RWPE1 (cell line): ENCODE data around the gene ATL1.
A peak's percentile ranks its signal among the peaks of the same experiment; 100 is the strongest.

Experiments
- CTCF ChIA-PET: fragments of 350-600 bp; sonication (Branson Sonifier 250); formaldehyde crosslinking; extraction: SDS; loops from one replicate; lab custom pipeline; 2021; lab: Yijun Ruan, JAX
- POLR2A ChIA-PET: fragments of 400-600 bp; formaldehyde crosslinking; extraction: SDS; loops from one replicate; lab custom pipeline; 2020; ENCODE audit warnings: antibody characterized with exemption; ENCODE audit not compliant: low non-redundant PET; lab: Yijun Ruan, JAX
- DNase-seq: peaks from one replicate; pipeline ENCODE4 v3.0.0; 2012; ENCODE audit warnings: low spot score
- H3K27ac ChIP-seq: fragments of 450-650 bp; 2 replicates; pipeline ENCODE4 v1.5.1; 2017
- TF ChIP-seq, protein P1 (sequence below): fragments of 450-650 bp; conservative IDR thresholded peaks from 2 replicates; pipeline ENCODE4 v1.5.1; 2017; ENCODE audit warnings: low read depth, mild to moderate bottlenecking

Gene ATL1

DNA sequence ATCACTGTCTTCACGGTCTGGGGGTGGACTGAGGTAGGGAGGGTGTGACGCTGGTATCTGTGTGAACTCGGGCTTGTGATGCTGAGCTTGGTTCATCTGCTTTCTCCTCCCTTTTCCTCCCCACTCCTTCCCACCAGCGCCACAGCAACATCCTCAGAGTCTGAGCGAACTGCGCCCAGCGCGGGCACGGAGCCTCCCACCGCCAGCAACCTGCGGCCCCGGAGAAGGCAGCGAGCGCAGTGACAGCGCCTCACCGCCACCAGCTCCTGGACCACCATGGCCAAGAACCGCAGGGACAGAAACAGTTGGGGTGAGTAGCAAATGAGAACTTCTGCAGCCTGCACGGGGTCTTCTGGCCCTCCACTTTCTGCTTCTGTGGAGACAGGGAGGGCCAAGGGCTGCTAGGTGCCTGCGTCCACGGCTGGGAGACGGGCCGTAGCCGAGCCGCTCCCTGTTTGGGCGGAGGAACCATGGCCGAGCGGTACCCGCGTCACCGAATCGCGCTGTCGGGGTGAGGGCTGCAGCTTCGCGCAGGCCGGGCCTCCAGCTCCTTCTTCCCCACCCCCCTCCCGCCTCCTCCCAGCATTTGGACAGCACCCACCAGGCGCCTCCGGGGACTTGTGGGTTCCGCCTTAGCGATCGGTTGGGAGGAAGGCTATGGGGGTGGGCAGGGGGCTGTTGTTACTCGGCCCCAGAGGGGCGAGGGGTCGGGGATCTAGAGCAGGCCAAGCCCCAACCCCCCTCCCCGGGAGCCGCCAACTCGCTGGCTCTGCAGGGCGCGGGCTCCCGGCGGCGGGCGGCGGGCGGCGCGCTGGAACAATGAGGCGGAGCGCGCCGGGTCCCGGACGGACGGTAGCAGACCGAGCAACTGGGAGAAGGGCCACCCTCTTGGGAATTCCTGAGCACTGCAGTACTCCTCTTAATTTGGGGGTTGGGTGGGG lies at the start of gene ATL1:
Gene ATL1 (plus strand): TSS at position 156 of the 941 bp plus-strand sequence. CDS start 121 bp downstream, at position 277.
- ChIA-PET CTCF (interaction anchor here (0.6 to 1.7 kb wide), 5 partner anchors 14 to 217 kb away, joined by 3 to 8 read pairs (median 5); partner anchors contain the start of gene MAP4K5), POLR2A (no interaction called here)
- TF ChIP-seq, protein P1, sequence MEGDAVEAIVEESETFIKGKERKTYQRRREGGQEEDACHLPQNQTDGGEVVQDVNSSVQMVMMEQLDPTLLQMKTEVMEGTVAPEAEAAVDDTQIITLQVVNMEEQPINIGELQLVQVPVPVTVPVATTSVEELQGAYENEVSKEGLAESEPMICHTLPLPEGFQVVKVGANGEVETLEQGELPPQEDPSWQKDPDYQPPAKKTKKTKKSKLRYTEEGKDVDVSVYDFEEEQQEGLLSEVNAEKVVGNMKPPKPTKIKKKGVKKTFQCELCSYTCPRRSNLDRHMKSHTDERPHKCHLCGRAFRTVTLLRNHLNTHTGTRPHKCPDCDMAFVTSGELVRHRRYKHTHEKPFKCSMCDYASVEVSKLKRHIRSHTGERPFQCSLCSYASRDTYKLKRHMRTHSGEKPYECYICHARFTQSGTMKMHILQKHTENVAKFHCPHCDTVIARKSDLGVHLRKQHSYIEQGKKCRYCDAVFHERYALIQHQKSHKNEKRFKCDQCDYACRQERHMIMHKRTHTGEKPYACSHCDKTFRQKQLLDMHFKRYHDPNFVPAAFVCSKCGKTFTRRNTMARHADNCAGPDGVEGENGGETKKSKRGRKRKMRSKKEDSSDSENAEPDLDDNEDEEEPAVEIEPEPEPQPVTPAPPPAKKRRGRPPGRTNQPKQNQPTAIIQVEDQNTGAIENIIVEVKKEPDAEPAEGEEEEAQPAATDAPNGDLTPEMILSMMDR: no peak
- peak; percentile 79 for DNase-seq
- H3K27ac ChIP-seq: peak within 1 kb of the TSS; percentile 65

GRCh38 chr14:50510157-50510556 lies 49.8 kb upstream of the ATL1 start:
- POLR2A ChIA-PET: no interaction called here
- TF ChIP-seq, protein P1: no peak
- CTCF ChIA-PET: no interaction called here
- H3K27ac ChIP-seq: no peak overlapping the region
- DNase-seq: no peak

DNA sequence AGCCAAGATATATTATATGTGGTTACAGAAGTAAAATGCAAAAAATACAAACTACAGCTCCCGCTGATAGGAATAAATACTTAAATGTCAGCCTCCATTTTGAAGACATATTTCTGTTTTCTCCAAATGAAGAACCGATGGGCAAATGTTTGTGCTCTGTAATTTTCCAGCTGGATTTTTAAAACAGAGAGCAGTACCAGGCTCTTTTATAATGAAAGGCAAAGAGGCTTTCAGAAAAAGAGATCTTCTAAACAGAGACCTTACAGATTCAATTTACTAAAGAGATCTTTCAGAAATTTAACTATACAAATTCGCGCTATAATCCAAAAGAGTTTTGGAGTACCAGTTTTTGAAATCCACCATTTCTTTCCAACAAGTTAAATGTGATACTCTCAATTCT lies 47.5 kb upstream of the ATL1 start:
- no peak overlapping the region for H3K27ac ChIP-seq
- POLR2A ChIA-PET: no interaction called here
- TF ChIP-seq, protein P1: no peak
- DNase-seq: no peak
- CTCF ChIA-PET: interaction anchor here (0.6 kb wide), 1 partner anchor 255 kb away, joined by 3 read pairs; no protein-coding TSS in a partner anchor

- POLR2A ChIA-PET: no interaction called here
Measured at GRCh38 chr14:50516091-50516490, 43.9 kb upstream of the ATL1 start.

GRCh38 chr14:50520947-50521815 lies 38.8 kb upstream of the ATL1 start:
- TF ChIP-seq, protein P1: no peak
- CTCF ChIA-PET: interaction anchor here (0.6 kb wide), 1 partner anchor 121 kb away, joined by 3 read pairs; no protein-coding TSS in a partner anchor
- peak; percentile 85 for DNase-seq
- POLR2A ChIA-PET: no interaction called here
- peak overlapping the region; percentile 52 for H3K27ac ChIP-seq

More at GRCh38 chr14:50516091-50516490, 43.9 kb upstream of the ATL1 start:
- TF ChIP-seq, protein P1: no peak
- DNase-seq: no peak
- CTCF ChIA-PET: interaction anchor here (0.6 kb wide), 1 partner anchor 27 kb away, joined by 6 read pairs; no protein-coding TSS in a partner anchor
- H3K27ac ChIP-seq: no peak overlapping the region
